Keratinocyte (primary cell): ENCODE results near the gene GOLGA5. TPM values are rescaled to one million over a fixed set of nuclear protein-coding genes. Genes with fewer than 3 reads are reported as not detected.

Source experiments
- DNase-seq: peaks from one replicate; pipeline ENCODE4 v3.0.0-alpha.2; 2011; ENCODE audit warnings: low read depth, missing footprints, low spot score
- FAIRE-seq: peaks from 2 replicates; lab custom pipeline; 2011; peaks lifted over from hg19 to GRCh38; lab: Jason Lieb, UNC
- H2AFZ ChIP-seq: 2 replicates; pipeline ENCODE4 v1.6.0; 2012; ENCODE audit warnings: low read length, control low read depth, inconsistent platforms; ENCODE audit not compliant: control insufficient read depth
- H3K27ac ChIP-seq: 2 replicates; pipeline ENCODE4 v1.5.1; 2011; ENCODE audit warnings: low read length; ENCODE audit not compliant: control insufficient read depth, insufficient read depth
- H3K27me3 ChIP-seq: 3 replicates; pipeline ENCODE4 v1.6.0; 2011; ENCODE audit warnings: low read length; ENCODE audit not compliant: control insufficient read depth, insufficient read depth; ENCODE audit errors: extremely low read depth
- H3K36me3 ChIP-seq, 2 experiments: 2 replicates in 1 of 2; 3 replicates in 1 of 2; pipeline ENCODE4 v1.5.1; 2011; ENCODE audit warnings: low read length in 2 of 2, mild to moderate bottlenecking in 1 of 2; ENCODE audit not compliant: control insufficient read depth in 2 of 2, insufficient read depth in 2 of 2; ENCODE audit errors: extremely low read depth in 1 of 2
- H3K4me1 ChIP-seq: 3 replicates; pipeline ENCODE4 v1.5.1; 2011; ENCODE audit warnings: low read length; ENCODE audit not compliant: control insufficient read depth, insufficient read depth; ENCODE audit errors: extremely low read depth
- H3K4me2 ChIP-seq: 3 replicates; pipeline ENCODE4 v1.6.0; 2011; ENCODE audit warnings: low read depth, low read length; ENCODE audit not compliant: control insufficient read depth, insufficient read depth; ENCODE audit errors: extremely low read depth
- H3K4me3 ChIP-seq, 3 experiments: fragments of 200-600 bp in 1 of 3; sonication (generic) in 1 of 3; 2 replicates in 2 of 3; 3 replicates in 1 of 3; pipeline ENCODE4 v1.5.1; 2011 to 2016; ENCODE audit warnings: low read length in 3 of 3, mild to moderate bottlenecking in 3 of 3, control low read depth in 2 of 3, inconsistent platforms in 1 of 3, low read depth in 1 of 3, mixed read lengths in 1 of 3, mixed run types in 1 of 3, moderate library complexity in 1 of 3; ENCODE audit not compliant: control insufficient read depth in 2 of 3, insufficient read depth in 2 of 3; ENCODE audit errors: extremely low read depth in 1 of 3
- H3K79me2 ChIP-seq: 2 replicates; pipeline ENCODE4 v1.6.0; 2012; ENCODE audit warnings: low read length; ENCODE audit not compliant: control insufficient read depth, insufficient read depth
- H3K9ac ChIP-seq: 3 replicates; pipeline ENCODE4 v1.6.0; 2011; ENCODE audit warnings: low read length; ENCODE audit not compliant: control insufficient read depth, insufficient read depth; ENCODE audit errors: extremely low read depth
- H3K9me1 ChIP-seq: 3 replicates; pipeline ENCODE4 v1.6.0; 2011; ENCODE audit warnings: low read length; ENCODE audit not compliant: control insufficient read depth, insufficient read depth; ENCODE audit errors: extremely low read depth
- H3K9me3 ChIP-seq: 2 replicates; pipeline ENCODE4 v1.5.1; 2012; ENCODE audit warnings: low read depth, low read length; ENCODE audit not compliant: control insufficient read depth
- H4K20me1 ChIP-seq: 3 replicates; pipeline ENCODE4 v1.6.0; 2011; ENCODE audit warnings: low read length; ENCODE audit not compliant: control insufficient read depth, insufficient read depth; ENCODE audit errors: extremely low read depth
- EZH2 ChIP-seq: IDR thresholded peaks from one replicate; pipeline ENCODE4 v1.6.1; 2012; ENCODE audit warnings: inconsistent platforms, mild to moderate bottlenecking, low read length, moderate library complexity
- dilution Hi-C: fragments of 300-500 bp; cut with MboI; formaldehyde crosslinking; loops from one replicate; pipeline ENCODE4 v1.7.0; 2020; ENCODE audit warnings: low sequenced_read_pairs; ENCODE audit not compliant: extremely low pct_ligation_motif_present
- polyA plus RNA-seq, 5 experiments: library from polyadenylated mRNA; depleted of rRNA in 3 of 5; stranded (reverse) in 3 of 5; stranded (forward) in 1 of 5; unstranded in 1 of 5; fragments of >200 nt; gene quantifications; 1 replicate in 1 of 5; 2 replicates in 3 of 5; 3 replicates in 1 of 5; pipeline versions ENCODE4 v1.2.1 to v1.2.3, GENCODE V29; 2011 to 2012; ENCODE audit warnings: missing spikeins in 2 of 5, low read depth in 1 of 5, low replicate concordance in 1 of 5
- TF ChIP-seq, protein P1 (sequence below), 3 experiments: IDR thresholded peaks in 1 of 3; conservative IDR thresholded peaks in 1 of 3; optimal IDR thresholded peaks in 1 of 3; 2 replicates in 2 of 3; 3 replicates in 1 of 3; pipeline versions ENCODE3 to v1.5.1; 2011; ENCODE audit warnings: low read length in 3 of 3, mild to moderate bottlenecking in 3 of 3, moderate library complexity in 2 of 3, control low read depth in 1 of 3, inconsistent platforms in 1 of 3; ENCODE audit not compliant: insufficient read depth in 2 of 3; ENCODE audit errors: extremely low read depth in 1 of 3

The GOLGA5 gene
- polyA plus RNA-seq, 1 donor (not counting 4 experiments of a cell fraction or from before 2014, with no cell fraction given): 37.8 TPM

DNA sequence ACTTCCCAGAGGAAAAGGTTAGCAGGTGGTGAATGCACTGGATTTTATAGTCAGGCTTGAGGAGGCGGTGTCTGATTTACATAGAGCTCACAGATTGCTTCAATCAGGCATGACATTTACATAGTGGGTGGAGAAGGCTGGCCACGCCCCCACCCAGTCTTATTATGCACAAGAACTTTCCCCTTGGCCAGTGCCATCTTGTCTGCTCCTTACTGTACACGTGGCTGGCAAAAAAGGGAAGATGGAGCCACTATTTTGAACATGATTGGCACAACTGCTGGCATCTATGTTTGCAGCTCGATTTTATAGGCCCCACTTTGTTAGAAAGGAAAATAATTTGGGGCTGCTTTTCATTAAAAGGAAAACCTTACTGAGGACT, 34.8 kb upstream of the GOLGA5 start:
- H2AFZ ChIP-seq: no peak overlapping the region
- H3K27me3 ChIP-seq: no peaks in the 10 kb centered on the region
- H3K9me3 ChIP-seq: no peaks in the 10 kb centered on the region
- H3K9ac ChIP-seq: no peak overlapping the region
- no peaks in the 10 kb centered on the region for H3K36me3 ChIP-seq
- H3K4me1 ChIP-seq: peaks cover 3% of the 10 kb centered on the region
- FAIRE-seq: no peak
- no peak overlapping the region for H3K4me2 ChIP-seq
- no peaks in the 10 kb centered on the region for H4K20me1 ChIP-seq
- no peak overlapping the region for H3K4me3 ChIP-seq
- no peak for DNase-seq
- TF ChIP-seq EZH2: no peak
- TF ChIP-seq, protein P1, sequence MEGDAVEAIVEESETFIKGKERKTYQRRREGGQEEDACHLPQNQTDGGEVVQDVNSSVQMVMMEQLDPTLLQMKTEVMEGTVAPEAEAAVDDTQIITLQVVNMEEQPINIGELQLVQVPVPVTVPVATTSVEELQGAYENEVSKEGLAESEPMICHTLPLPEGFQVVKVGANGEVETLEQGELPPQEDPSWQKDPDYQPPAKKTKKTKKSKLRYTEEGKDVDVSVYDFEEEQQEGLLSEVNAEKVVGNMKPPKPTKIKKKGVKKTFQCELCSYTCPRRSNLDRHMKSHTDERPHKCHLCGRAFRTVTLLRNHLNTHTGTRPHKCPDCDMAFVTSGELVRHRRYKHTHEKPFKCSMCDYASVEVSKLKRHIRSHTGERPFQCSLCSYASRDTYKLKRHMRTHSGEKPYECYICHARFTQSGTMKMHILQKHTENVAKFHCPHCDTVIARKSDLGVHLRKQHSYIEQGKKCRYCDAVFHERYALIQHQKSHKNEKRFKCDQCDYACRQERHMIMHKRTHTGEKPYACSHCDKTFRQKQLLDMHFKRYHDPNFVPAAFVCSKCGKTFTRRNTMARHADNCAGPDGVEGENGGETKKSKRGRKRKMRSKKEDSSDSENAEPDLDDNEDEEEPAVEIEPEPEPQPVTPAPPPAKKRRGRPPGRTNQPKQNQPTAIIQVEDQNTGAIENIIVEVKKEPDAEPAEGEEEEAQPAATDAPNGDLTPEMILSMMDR (optimal IDR thresholded peaks at IDR 0.05 in 1 of 3, IDR thresholded peaks at IDR 0.05 in 1 of 3, conservative IDR thresholded peaks at IDR 0.05 in 1 of 3; ENCODE audit: extremely low read depth in 1 of 3, insufficient read depth in 2 of 3, low read length in 3 of 3): no peak
- no peaks in the 10 kb centered on the region for H3K79me2 ChIP-seq
- dilution Hi-C loops: no loop called here
- no peak overlapping the region for H3K27ac ChIP-seq
- no peaks in the 10 kb centered on the region for H3K9me1 ChIP-seq

DNA sequence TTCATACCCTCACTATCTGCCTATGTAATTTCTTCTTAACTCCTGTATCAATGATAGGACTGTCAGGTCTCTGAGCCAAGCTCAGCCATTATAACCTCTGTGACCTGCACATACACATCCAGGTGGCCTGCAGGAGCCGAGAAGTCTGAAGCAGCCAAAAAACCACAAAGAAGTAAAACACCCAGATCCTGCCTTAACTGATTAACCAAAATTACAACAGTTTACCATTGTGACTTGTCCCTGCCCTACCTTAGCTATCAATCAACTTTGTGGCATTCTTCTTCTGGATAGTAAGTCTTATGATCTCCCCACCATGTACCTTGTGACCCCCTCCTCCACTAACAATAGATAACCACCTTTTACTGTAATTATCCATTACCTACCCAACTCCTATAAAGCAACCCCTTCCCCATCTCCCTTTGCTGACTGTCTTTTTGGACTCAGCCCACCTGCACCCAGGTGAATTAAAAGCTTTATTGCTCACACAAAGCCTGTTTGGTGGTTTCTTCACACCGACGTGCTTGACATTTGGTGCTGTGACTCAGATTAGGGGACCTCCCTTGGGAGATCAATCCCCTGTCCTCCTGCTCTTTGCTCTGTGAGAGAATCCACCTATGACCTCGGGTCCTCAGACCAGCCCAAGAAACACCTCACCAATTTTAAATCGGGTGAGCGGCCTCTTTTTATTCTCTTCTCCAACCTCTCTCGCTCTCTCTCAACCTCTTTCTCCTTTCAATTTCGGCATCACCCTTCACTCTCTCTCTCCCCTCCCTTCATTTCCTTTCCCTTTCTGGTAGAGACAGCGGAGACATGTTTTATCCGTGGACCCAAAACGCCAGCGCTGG, 34.2 kb upstream of the GOLGA5 start:
- Histone ChIP-seq H4K20me1 (no peaks in the 10 kb centered on the region), H3K36me3 (no peaks in the 10 kb centered on the region), H3K4me2 (no peak overlapping the region), H3K4me3 (no peak overlapping the region), H2AFZ (peak overlapping the region; percentile 9), H3K9me1 (no peaks in the 10 kb centered on the region), H3K27me3 (no peaks in the 10 kb centered on the region), H3K4me1 (peaks cover 3% of the 10 kb centered on the region), H3K9ac (no peak overlapping the region), H3K79me2 (no peaks in the 10 kb centered on the region), H3K9me3 (no peaks in the 10 kb centered on the region), H3K27ac (no peak overlapping the region)
- dilution Hi-C loops: no loop called here
- FAIRE-seq: no peak
- DNase-seq: no peak
- TF ChIP-seq, protein P1 (optimal IDR thresholded peaks at IDR 0.05 in 1 of 3, IDR thresholded peaks at IDR 0.05 in 1 of 3, conservative IDR thresholded peaks at IDR 0.05 in 1 of 3; ENCODE audit: extremely low read depth in 1 of 3, insufficient read depth in 2 of 3, low read length in 3 of 3): no peak
- TF ChIP-seq EZH2: no peak
